Measurements from ENCODE around the gene TMEM45A.
"Not testable (repeated sequence)": the region's sequence is repeated elsewhere in the genome, so short reads cannot be mapped to it uniquely, and the experiment has no call there.

TMEM45A gene

GRCh38 chr3:100492059-100493006 is at the start of gene TMEM45A:
TSS of gene TMEM45A (plus strand) at chr3:100492619. CDS start at chr3:100555212, 62,593 bp downstream.
- intact Hi-C loops (cut with DNase I): no loop called here
- DNase-seq: peak; percentile 89 to 98 (median 97)

GRCh38 chr3:100443690-100444089 is 48.7 kb upstream of the TMEM45A start:
- intact Hi-C loops (cut with DNase I): no loop called here
- DNase-seq: no peak

GRCh38 chr3:100447067-100447466 is 45.4 kb upstream of the TMEM45A start:
- intact Hi-C loops (cut with DNase I): not testable (repeated sequence)

GRCh38 chr3:100448079-100448478 is 44.3 kb upstream of the TMEM45A start:
- no peak for DNase-seq
- intact Hi-C loops (cut with DNase I): no loop called here

More at GRCh38 chr3:100447067-100447466, 45.4 kb upstream of the TMEM45A start:
- not testable (repeated sequence) for DNase-seq

GRCh38 chr3:100449214-100449613 is 43.2 kb upstream of the TMEM45A start:
- no peak for DNase-seq
- intact Hi-C loops (cut with DNase I): no loop called here

- DNase-seq: no peak
- intact Hi-C loops (cut with DNase I): no loop called here
These were observed 37.7 kb upstream of the TMEM45A start for GRCh38 chr3:100454677-100455076.

- intact Hi-C loops (cut with DNase I): no loop called here
- peak; percentile 12 to 88 (median 58) for DNase-seq
These were observed 36.4 kb upstream of the TMEM45A start for GRCh38 chr3:100455841-100456550.

GRCh38 chr3:100456745-100457144 is 35.7 kb upstream of the TMEM45A start:
- DNase-seq: no peak
- intact Hi-C loops (cut with DNase I): no loop called here

- intact Hi-C loops (cut with DNase I): no loop called here
These were observed 34.6 kb upstream of the TMEM45A start for GRCh38 chr3:100457811-100458210.

GRCh38 chr3:100458814-100459213 is 33.6 kb upstream of the TMEM45A start:
- intact Hi-C loops (cut with DNase I): no loop called here
- DNase-seq: no peak

More at GRCh38 chr3:100457811-100458210, 34.6 kb upstream of the TMEM45A start:
- peak in 7 of 42 donors; percentile 11 to 54 (median 35) for DNase-seq

- peak in 15 of 42 donors; percentile 6 to 62 (median 30) for DNase-seq
- intact Hi-C loops (cut with DNase I): loop anchor here (5.0 kb wide), 1 partner anchor 129 kb away; no protein-coding TSS in a partner anchor
These were observed 29.4 kb upstream of the TMEM45A start for GRCh38 chr3:100463002-100463401.

- intact Hi-C loops (cut with DNase I): loop anchor here (5.0 kb wide), 1 partner anchor 129 kb away; no protein-coding TSS in a partner anchor
- DNase-seq: peak in 10 of 42 donors; percentile 7 to 50 (median 23)
These were observed 28.7 kb upstream of the TMEM45A start for GRCh38 chr3:100463646-100464155.

GRCh38 chr3:100465892-100466777 is 26.3 kb upstream of the TMEM45A start:
- no peak for DNase-seq
- intact Hi-C loops (cut with DNase I): no loop called here

GRCh38 chr3:100467133-100467532 is 25.3 kb upstream of the TMEM45A start:
- intact Hi-C loops (cut with DNase I): no loop called here
- DNase-seq: no peak

GRCh38 chr3:100468676-100469075 is 23.7 kb upstream of the TMEM45A start:
- intact Hi-C loops (cut with DNase I): no loop called here
- DNase-seq: no peak

- no peak for DNase-seq
- intact Hi-C loops (cut with DNase I): no loop called here
These were observed 21.5 kb upstream of the TMEM45A start for GRCh38 chr3:100470951-100471350.

- no peak for DNase-seq
- intact Hi-C loops (cut with DNase I): no loop called here
These were observed 21.0 kb upstream of the TMEM45A start for GRCh38 chr3:100471444-100471843.

- not testable (repeated sequence) for DNase-seq
These were observed 14.5 kb upstream of the TMEM45A start for GRCh38 chr3:100477851-100478360.

More at GRCh38 chr3:100477851-100478360, 14.5 kb upstream of the TMEM45A start:
- intact Hi-C loops (cut with DNase I): not testable (repeated sequence)

All from head of caudate nucleus (tissue), 42 donors.